ENCODE data around the gene CELF3.

CELF3 gene

GRCh38 chr1:151720554-151720953 is 4.0 kb upstream of the CELF3 start:
- DNase-seq, result peak in 1 of 3 experiments; percentile 31

DNA sequence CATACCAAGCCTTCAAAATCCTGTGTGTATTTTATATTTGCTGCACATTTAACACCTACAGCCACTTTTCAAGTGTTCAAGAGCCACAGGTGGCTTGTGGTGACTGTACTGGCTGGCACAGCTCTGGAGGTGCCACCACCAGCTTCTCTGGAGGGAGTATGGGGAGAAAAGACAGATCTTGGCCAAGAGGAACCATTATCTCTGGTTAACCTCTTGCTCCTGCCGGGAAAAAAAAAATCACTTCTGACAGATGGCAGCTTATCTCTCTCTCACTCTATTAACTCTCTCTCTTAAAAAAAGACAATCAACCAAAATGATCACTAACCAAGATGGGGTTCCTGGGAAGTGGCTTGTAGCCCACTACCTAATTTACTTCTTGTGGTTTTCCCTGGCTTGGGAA is 3.5 kb upstream of the CELF3 start:
- no peak for DNase-seq

DNA sequence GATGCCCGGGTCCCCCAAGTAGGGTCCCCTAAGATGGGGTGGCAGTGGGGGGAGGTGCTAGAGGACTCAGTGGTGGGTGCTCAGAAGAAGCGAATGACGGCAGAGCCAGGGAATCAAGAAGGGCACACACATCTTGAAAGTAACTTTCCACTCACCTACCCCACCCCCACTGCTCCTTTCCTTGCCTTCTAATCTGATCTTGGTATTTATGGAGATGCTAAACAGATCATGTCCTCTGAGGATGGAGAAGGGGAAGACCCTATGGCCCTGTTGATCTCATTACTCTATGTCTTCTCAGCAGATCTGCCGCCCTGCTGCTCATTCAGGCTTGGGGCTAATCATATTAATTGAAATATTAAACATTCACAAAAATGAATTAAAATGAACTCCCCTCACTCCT is 2.1 kb upstream of the CELF3 start:
- DNase-seq, result no peak

GRCh38 chr1:151718011-151718431 is 1.4 kb upstream of the CELF3 start:
- DNase-seq, result no peak

- DNase-seq, result no peak
Measured at GRCh38 chr1:151716405-151716762, 219 bp downstream of the CELF3 start.

- DNase-seq, result peak; percentile 61 to 81 (median 62)
Measured at GRCh38 chr1:151715726-151716404, 738 bp downstream of the CELF3 start.

DNA sequence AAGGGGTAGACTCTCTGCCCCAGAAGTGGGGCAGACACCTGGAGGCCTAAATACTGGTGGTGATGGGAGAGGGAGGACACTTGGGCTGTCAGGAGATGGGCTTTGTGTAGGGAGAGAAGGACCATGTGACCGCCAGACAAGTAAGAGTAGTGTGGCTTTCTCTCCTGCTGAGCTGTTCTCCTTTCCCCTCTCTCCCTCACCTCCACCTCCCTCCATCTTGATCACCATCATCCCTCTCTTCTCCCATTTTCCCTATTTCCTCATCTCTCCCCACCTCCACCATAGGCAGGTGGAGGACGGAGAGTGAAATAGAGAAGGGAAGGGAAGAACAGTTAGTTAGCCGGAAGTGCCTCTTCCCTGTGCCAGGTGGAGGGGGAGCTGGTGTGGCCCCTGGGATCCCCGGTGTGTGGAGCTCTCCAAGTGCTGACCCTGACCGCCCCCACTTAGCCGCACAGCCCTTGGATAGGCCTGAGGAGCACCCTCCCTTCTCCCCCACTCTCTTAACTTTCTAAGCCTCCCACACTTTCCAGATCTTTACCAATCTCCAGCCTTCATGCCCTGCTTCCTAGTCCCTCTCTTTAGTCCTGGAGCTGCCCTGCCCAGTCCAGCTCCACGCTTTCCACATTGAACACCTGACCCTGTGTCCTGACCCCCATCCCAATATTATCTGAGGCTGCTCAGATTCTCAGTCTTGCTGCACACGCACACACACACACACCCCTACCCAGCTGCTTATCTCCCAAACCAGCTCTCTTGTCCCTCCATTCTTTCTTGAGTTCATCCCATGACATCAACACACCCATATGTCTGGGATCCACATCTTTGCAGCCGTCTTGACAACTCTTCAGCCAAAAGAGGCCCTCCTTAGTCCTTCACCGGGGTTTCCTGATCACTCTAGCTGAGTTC is 1.5 kb downstream of the CELF3 start:
- DNase-seq, result no peak

DNA sequence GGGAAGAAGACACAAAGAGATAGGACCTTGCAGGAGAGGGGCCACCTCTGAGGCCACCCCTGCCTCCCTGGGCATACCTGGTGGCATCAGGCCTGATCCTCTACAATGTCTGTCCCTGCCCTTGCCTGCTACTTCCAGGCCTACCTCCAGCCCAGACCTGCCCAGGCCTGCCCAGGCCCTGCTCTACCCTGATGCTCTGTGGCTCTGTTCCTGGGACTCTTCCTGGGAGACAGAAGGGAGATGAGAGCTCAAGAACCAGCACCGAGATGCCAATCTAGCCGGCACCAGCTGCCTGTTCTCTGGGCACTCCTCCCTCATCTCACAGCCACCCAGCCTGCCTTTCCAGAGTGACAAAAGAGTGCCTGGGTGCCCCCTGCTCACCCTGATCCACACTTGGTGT is 2.7 kb downstream of the CELF3 start:
- DNase-seq, result peak in 1 of 3 experiments; percentile 18

- DNase-seq, result no peak
Measured at GRCh38 chr1:151713044-151713443, 3.6 kb downstream of the CELF3 start.

GRCh38 chr1:151711951-151712350 is 4.7 kb downstream of the CELF3 start:
- peak; percentile 25 to 83 (median 69) for DNase-seq

DNA sequence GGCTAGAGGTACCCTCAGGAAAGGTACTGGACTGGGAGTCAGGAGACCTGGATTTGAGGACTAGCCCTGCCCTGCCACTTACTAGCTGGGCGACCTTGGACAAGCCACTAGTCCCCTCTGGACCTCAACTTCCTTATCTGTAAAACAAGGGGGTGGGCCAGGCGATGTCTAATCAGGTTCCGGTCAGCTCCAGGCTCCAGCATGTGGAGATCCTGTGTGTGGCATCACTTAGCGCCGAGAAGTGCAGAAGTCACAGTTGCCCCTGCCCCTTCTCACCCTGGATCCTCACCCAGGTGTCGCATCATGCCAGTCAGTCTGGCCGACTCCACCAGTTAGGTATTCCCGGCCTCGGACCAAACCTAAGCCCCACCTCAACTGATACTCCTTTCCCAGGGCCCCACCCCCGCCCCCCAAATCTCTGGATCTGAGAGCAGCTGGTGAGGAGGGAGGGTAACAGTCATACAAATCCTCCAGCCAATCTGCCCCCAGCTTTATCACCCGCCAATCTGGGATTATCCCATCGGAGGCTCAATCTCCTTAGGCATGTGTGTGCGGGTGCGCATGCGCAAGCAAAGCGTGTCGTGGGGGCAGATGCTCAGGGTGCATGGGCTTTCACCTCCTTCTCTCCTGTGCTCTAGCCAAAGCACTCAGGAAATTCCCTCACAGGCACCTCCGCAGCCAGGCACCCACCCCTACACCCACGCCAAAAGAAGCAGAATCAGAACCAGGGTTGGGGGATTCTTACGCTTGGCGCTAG is 5.4 kb downstream of the CELF3 start:
- DNase-seq, result peak in 1 of 3 experiments; percentile 17

DNA sequence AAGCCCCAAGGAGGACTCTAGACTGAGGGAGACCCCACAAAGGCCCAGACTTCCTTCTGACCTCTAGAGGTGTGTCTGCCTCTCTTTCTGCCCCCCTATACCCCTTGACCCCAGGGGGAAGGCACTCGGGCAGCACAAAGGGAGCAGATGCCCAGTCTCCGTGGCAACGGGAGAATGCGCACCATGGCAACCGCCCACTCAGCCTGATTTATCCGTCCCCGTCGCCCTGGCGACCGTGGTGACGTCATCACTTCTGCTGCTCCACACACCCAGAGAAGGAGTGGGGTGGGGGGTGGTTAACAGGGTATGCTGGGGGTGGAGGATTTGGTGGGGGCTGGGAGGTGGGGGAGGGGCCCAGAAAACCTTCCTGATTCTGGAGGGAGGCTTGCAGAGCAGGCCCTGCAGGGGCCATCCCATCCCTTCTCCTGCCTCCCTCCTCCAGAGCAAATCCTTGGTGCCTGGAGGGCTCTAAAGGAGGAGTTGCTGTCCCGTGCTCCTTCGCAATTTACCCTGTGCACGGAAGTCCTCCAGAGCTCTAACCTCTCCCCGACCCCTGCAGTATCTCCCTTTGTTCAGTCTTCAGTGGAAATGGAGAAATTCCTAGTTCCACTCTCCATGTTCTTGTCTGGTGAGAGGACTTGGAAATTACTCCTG is 6.3 kb downstream of the CELF3 start:
- peak; percentile 62 to 98 (median 93) for DNase-seq

DNA sequence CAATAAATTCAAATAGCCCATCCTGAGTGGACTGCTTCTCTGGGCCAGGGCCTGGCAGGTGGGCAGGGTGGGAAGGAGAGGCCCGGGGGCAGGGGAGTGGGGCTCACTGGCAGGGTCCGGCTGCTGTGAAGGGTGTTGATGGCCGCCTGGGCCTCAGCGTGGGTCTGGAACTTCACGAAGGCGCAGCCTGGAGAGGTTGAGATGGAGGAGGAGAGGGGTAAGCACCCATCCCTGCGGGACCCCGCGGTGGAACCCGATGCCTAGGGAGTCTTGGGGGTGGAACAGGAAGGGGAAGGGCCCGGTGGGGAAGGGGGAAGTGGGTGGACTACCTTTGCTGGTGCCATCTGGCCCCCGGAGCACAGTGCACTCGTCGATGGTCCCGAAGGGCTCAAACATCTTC is 7.7 kb downstream of the CELF3 start:
- DNase-seq, result no peak

DNA sequence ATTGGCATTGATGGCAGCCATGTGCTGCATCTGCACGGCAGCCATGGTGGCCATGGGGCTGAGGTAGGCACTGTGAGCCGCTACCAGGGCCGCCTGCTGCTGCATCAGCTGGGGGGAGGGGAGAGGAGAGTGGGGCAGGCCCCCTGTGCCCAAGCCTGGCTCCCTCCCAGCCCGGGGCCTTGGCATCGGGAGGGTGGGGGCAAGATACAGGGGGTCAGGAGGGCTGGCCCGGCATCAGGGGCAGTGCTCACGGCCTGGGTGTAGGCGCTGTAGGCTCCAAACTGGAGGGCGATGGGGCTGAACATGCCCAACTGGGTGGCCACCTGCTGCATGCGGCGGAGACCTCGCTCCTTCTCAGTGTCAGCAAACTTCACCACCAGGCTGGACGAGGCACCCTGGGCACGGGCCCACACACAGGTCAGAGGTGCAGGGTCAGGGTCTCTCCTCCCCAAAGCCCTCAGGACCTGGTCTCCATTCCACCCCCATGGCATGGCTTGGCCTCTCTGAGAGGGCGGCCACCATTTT is 9.0 kb downstream of the CELF3 start:
- DNase-seq, result no peak

GRCh38 chr1:151706464-151707415 is 9.9 kb downstream of the CELF3 start:
- no peak for DNase-seq

DNA sequence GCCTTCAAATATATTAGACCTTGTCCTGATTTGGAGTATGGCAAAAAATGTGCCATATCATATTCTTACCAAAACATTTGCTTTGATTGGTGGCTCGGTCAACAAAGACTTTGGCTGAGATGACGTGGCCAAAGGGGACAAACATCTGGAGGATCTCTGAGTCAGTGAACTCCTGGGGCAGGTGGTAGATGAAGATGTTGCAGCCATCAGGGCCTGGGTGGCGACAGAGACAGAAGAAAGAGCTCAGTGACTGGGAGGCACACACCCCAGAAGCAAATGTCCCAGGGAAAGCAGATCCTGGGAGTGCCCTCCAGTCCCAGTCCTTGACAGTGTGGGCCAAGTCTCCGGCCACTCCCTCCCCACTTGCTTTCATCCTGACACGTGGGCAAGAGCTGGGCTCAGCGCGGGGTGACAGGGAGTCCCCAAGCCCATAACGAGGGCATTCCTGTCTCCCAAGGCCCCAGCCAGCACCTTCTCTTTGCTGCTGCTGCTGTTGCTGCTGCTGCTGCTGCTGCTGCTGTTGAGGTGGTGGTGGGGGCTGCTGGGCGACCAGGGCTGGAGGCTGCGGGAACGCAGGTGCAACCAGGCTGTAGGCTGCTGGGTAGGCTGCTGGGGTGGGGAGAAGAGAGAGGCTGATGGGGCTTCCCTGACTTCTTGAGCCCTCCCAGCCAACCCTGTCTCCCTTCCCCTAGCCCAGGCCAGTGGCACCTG is 10.7 kb downstream of the CELF3 start:
- DNase-seq, result no peak

DNA sequence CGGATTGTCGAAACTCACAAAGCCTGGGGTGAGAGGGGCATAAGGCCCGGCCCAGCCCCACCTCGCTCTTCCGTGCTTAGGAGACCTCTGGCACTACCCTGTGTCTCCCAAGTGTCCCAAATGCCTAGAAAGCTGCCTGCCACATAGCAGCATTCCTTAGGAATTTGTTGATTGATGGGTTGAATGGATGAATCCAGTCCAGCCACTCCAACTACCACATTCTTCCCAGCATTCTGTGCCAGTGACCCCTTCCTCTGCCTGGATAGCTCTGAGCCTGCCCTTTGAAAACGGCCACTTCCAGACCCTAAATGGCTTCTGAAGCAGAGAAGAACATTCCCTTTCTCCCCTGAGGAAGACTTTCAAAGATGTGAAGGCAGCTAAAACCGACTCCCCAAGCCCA is 11.5 kb downstream of the CELF3 start:
- no peak for DNase-seq

GRCh38 chr1:151704246-151704645 is 12.4 kb downstream of the CELF3 start:
- DNase-seq, result no peak

DNA sequence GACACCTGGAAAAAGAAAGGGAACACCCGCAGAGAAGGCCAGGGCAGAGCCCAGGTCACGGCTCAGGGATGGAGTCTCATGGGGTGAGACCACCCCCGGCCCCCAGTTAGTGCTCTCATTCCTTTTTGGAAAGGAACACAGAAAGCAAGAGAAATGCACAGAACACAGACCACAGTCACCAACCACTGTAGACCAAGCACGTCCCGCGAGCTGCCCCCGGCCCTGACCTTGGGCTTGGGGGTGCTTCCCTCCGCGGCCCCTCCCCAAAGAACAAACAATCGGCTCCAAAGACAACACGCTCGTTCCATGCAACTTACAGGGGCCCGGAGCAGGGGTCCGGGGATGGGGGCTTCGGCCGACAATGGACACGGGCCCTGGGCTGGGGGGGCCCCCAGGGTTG is 12.8 kb downstream of the CELF3 start:
- no peak for DNase-seq

DNA sequence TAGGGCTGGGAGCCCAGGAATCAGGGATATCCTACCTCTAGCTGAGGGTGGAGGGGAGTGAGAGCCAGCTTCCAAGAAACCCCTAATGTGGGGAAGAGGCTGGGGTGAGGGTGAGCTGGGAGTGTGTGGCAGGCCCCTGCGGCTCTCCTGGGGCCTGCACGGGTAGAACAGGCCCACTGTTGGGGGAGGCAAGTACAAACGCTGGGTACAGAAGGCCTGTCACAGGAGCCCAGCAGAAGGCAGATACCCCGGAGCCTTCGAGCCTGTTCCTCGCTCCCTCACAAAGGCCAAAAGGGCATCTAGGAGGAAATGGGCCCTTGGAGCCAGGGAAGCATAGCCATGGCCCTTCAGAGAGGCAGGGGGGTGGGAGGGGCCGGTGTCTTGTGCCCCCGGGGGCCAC is 13.7 kb downstream of the CELF3 start:
- no peak for DNase-seq

DNA sequence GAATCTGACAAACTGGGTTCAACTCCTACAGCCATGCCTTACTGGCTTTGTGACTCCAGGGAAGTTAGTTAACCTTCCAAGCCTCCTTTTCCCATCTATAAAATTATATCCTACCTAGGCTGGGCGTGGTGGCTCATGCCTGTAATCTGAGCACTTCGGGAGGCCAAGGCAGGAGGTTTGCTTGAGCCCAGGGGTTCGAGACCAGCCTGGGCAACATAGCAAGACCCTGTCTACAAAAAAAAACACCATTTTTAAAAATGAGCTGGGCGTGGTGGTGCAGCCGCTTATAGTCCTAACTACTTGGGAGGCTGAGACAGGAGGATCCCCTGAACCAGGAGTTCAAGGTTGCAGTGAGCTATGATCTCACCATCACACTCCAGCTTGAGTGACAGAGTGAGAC is 15.1 kb downstream of the CELF3 start:
- DNase-seq, result no peak
